ENCODE measurements around the gene DYNC1LI1. TPM values are rescaled to one million over a fixed set of nuclear protein-coding genes. Genes with fewer than 3 reads are reported as not detected.

Gene DYNC1LI1
- total RNA-seq, 1 experiment from 2014 or later: 29.8 TPM

GRCh38 chr3:32596909-32597369, 26.3 kb upstream of the DYNC1LI1 start:
- Mint-ChIP-seq H3K4me1 (ENCODE audit: low read depth, unreplicated experiment) (no peaks in the 10 kb centered on the region), H3K27ac (ENCODE audit: unreplicated experiment) (no peak overlapping the region), H3K4me3 (ENCODE audit: low read depth, unreplicated experiment) (no peak overlapping the region), H3K36me3 (ENCODE audit: insufficient read depth, unreplicated experiment) (no peaks in the 10 kb centered on the region), H3K27me3 (ENCODE audit: unreplicated experiment) (peaks cover 31% of the 10 kb centered on the region), H3K9me3 (ENCODE audit: low read depth, unreplicated experiment) (no peaks in the 10 kb centered on the region)
- BruUV-seq (replicated peaks): no TSS peak
- DNase-seq: no peak
- CTCF ChIA-PET: interaction anchor here (0.8 kb wide), 1 partner anchor 12 kb away, joined by 3 read pairs; no protein-coding TSS in a partner anchor
- intact Hi-C loops (cut with micrococcal nuclease; ENCODE audit: unreplicated experiment): no loop called here
- no peak for TF ChIP-seq CTCF (IDR thresholded peaks at IDR 0.05; ENCODE audit: unreplicated experiment)

- intact Hi-C loops (cut with micrococcal nuclease; ENCODE audit: unreplicated experiment): no loop called here
- BruUV-seq (replicated peaks): no TSS peak
- TF ChIP-seq CTCF (IDR thresholded peaks at IDR 0.05; ENCODE audit: unreplicated experiment): no peak
- Mint-ChIP-seq H3K27ac (ENCODE audit: unreplicated experiment) (no peak overlapping the region), H3K4me3 (ENCODE audit: low read depth, unreplicated experiment) (no peak overlapping the region), H3K36me3 (ENCODE audit: insufficient read depth, unreplicated experiment) (no peaks in the 10 kb centered on the region), H3K9me3 (ENCODE audit: low read depth, unreplicated experiment) (no peaks in the 10 kb centered on the region), H3K27me3 (ENCODE audit: unreplicated experiment) (peaks cover 36% of the 10 kb centered on the region), H3K4me1 (ENCODE audit: low read depth, unreplicated experiment) (no peaks in the 10 kb centered on the region)
- CTCF ChIA-PET: interaction anchor here (0.8 kb wide), 1 partner anchor 12 kb away, joined by 3 read pairs; no protein-coding TSS in a partner anchor
- no peak for DNase-seq
Measured at GRCh38 chr3:32596282-32596908, 25.7 kb upstream of the DYNC1LI1 start.

GRCh38 chr3:32595323-32595722, 24.7 kb upstream of the DYNC1LI1 start:
- H3K36me3 Mint-ChIP-seq (ENCODE audit: insufficient read depth, unreplicated experiment): no peaks in the 10 kb centered on the region
- no TSS peak for BruUV-seq (replicated peaks)
- H3K4me3 Mint-ChIP-seq (ENCODE audit: low read depth, unreplicated experiment): no peak overlapping the region
- no peak for TF ChIP-seq CTCF (IDR thresholded peaks at IDR 0.05; ENCODE audit: unreplicated experiment)
- CTCF ChIA-PET: no interaction called here
- H3K9me3 Mint-ChIP-seq (ENCODE audit: low read depth, unreplicated experiment): no peaks in the 10 kb centered on the region
- H3K27me3 Mint-ChIP-seq (ENCODE audit: unreplicated experiment): peaks cover 46% of the 10 kb centered on the region
- DNase-seq: no peak
- intact Hi-C loops (cut with micrococcal nuclease; ENCODE audit: unreplicated experiment): no loop called here
- H3K4me1 Mint-ChIP-seq (ENCODE audit: low read depth, unreplicated experiment): no peaks in the 10 kb centered on the region
- H3K27ac Mint-ChIP-seq (ENCODE audit: unreplicated experiment): no peak overlapping the region

GRCh38 chr3:32593903-32594525, 23.4 kb upstream of the DYNC1LI1 start:
- no peak overlapping the region for H3K27ac Mint-ChIP-seq (ENCODE audit: unreplicated experiment)
- no peak for TF ChIP-seq CTCF (IDR thresholded peaks at IDR 0.05; ENCODE audit: unreplicated experiment)
- CTCF ChIA-PET: no interaction called here
- H3K27me3 Mint-ChIP-seq (ENCODE audit: unreplicated experiment): peaks cover 57% of the 10 kb centered on the region
- intact Hi-C loops (cut with micrococcal nuclease; ENCODE audit: unreplicated experiment): no loop called here
- H3K9me3 Mint-ChIP-seq (ENCODE audit: low read depth, unreplicated experiment): no peaks in the 10 kb centered on the region
- no peak overlapping the region for H3K4me3 Mint-ChIP-seq (ENCODE audit: low read depth, unreplicated experiment)
- BruUV-seq (replicated peaks): no TSS peak
- no peaks in the 10 kb centered on the region for H3K4me1 Mint-ChIP-seq (ENCODE audit: low read depth, unreplicated experiment)
- H3K36me3 Mint-ChIP-seq (ENCODE audit: insufficient read depth, unreplicated experiment): no peaks in the 10 kb centered on the region
- no peak for DNase-seq
